ENCODE results near the gene SLC45A2. TPM values are rescaled to one million over a fixed set of nuclear protein-coding genes. Genes with fewer than 3 reads are reported as not detected.
"Not testable (repeated sequence)": the region's sequence is repeated elsewhere in the genome, so short reads cannot be mapped to it uniquely, and the experiment has no call there.

Gene SLC45A2, protein sequence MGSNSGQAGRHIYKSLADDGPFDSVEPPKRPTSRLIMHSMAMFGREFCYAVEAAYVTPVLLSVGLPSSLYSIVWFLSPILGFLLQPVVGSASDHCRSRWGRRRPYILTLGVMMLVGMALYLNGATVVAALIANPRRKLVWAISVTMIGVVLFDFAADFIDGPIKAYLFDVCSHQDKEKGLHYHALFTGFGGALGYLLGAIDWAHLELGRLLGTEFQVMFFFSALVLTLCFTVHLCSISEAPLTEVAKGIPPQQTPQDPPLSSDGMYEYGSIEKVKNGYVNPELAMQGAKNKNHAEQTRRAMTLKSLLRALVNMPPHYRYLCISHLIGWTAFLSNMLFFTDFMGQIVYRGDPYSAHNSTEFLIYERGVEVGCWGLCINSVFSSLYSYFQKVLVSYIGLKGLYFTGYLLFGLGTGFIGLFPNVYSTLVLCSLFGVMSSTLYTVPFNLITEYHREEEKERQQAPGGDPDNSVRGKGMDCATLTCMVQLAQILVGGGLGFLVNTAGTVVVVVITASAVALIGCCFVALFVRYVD
- not detected for total RNA-seq
- long read RNA-seq: 0 reads

DNA sequence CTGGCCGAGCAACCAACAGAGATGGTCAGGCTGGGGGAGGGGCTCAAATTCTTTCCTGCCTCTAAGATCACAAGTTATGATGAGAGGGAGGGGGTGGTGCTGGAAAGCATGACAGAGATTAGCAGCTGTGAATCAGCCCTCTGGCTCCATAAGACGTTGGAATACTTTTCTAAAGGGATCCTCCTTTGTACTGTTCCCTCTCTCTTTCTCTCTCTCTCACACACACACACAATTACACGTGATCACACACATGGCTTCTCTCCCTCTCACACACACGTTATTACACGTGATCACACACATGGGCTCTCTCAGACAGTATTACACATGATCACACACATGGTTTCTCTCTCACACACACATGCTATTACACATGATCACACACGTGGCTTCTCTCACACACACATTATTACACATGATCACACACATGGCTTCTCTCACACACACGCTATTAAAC lies at the start of gene SLC45A2:
Gene SLC45A2 (minus strand): TSS at position 23 of the 454 bp plus-strand sequence. CDS start 110 bp downstream, outside the sequence.
- Histone ChIP-seq H3K4me3 (no peak within 1 kb of the TSS), H3K4me1 (no peaks in the 10 kb centered on the region), H3K27ac (replicated peaks) (no peak within 1 kb of the TSS), H3K36me3 (peaks cover 28% of the 10 kb centered on the region), H3K9me3 (replicated peaks) (no peaks in the 10 kb centered on the region), H3K27me3 (ENCODE audit: low read depth) (no peaks in the 10 kb centered on the region)
- no peak for DNase-seq
- TF ChIP-seq, protein P1, sequence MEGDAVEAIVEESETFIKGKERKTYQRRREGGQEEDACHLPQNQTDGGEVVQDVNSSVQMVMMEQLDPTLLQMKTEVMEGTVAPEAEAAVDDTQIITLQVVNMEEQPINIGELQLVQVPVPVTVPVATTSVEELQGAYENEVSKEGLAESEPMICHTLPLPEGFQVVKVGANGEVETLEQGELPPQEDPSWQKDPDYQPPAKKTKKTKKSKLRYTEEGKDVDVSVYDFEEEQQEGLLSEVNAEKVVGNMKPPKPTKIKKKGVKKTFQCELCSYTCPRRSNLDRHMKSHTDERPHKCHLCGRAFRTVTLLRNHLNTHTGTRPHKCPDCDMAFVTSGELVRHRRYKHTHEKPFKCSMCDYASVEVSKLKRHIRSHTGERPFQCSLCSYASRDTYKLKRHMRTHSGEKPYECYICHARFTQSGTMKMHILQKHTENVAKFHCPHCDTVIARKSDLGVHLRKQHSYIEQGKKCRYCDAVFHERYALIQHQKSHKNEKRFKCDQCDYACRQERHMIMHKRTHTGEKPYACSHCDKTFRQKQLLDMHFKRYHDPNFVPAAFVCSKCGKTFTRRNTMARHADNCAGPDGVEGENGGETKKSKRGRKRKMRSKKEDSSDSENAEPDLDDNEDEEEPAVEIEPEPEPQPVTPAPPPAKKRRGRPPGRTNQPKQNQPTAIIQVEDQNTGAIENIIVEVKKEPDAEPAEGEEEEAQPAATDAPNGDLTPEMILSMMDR (IDR thresholded peaks at IDR 0.05; ENCODE audit: borderline replicate concordance): no peak
- intact Hi-C loops (cut with micrococcal nuclease): no loop called here

DNA sequence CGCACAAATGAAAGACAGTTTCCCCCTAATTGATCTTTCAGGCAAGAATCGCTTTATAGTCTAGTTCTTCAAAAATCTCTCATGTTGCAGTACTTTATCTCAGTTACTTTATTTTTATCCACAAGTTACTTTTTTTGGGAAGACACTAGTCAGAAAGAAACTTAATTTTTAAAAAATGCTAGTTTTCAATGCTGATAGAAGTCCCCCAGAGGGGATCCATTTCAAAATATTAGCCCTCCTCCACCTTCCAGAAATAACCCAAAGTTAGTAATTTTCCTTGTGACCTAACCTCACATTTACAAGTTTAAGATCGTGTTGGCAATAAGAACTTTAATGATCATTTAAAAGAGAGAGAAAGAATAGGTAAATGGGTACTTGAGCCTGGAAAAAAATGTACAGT lies 47.5 kb upstream of the SLC45A2 start:
- no peaks in the 10 kb centered on the region for H3K9me3 ChIP-seq (replicated peaks)
- DNase-seq: no peak
- H3K4me1 ChIP-seq: no peaks in the 10 kb centered on the region
- peaks cover 7% of the 10 kb centered on the region for H3K36me3 ChIP-seq
- TF ChIP-seq, protein P1 (IDR thresholded peaks at IDR 0.05; ENCODE audit: borderline replicate concordance): no peak
- intact Hi-C loops (cut with micrococcal nuclease): no loop called here
- no peak overlapping the region for H3K4me3 ChIP-seq
- no peaks in the 10 kb centered on the region for H3K27me3 ChIP-seq (ENCODE audit: low read depth)
- no peak overlapping the region for H3K27ac ChIP-seq (replicated peaks)

DNA sequence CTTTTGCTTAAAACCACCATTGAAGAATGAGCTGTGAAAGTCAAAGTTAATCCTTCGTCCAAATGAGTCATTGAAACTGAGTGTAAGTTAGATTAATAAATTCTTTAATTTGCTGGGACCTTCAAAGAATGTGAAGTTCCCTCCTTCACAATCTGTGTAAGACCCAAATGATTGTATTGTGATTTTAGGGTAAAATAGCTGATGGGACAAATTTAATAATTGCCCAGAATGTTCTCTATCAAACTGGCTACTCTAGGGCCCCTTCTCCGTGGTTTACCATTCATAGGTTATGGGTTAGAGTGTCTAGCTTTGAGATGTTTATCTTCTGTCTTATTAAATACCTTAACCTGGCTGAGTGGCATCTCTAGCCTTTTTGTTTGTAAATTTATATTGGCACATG lies 46.6 kb upstream of the SLC45A2 start:
- TF ChIP-seq, protein P1 (IDR thresholded peaks at IDR 0.05; ENCODE audit: borderline replicate concordance): no peak
- intact Hi-C loops (cut with micrococcal nuclease): no loop called here

DNA sequence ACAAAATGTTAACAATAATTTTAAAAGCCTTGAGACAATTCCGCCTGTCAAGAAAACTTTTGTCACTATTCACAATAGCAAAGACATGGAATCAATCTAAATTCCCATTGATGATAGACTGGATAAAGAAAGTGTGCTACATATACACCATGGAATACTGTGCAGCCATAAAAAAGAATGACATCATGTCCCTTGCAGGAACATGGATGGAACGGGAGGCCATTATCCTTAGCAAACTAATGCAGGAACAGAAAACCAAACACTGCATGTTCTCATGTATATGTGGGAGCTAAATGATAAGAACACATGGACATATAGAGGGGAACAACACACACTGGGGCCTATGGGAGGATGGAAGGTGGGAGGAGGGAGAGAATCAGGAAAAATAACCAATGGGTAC lies 46.1 kb upstream of the SLC45A2 start:
- H3K27me3 ChIP-seq (ENCODE audit: low read depth); H3K4me1 ChIP-seq; DNase-seq; H3K36me3 ChIP-seq; H3K9me3 ChIP-seq (replicated peaks); H3K4me3 ChIP-seq; H3K27ac ChIP-seq (replicated peaks); intact Hi-C loops (cut with micrococcal nuclease): not testable (repeated sequence)

More for the DNA sequence above, 46.6 kb upstream of the SLC45A2 start:
- no peaks in the 10 kb centered on the region for H3K9me3 ChIP-seq (replicated peaks)
- H3K4me3 ChIP-seq: no peak overlapping the region
- no peak for DNase-seq
- no peak overlapping the region for H3K27ac ChIP-seq (replicated peaks)
- H3K36me3 ChIP-seq: peaks cover 7% of the 10 kb centered on the region
- no peaks in the 10 kb centered on the region for H3K4me1 ChIP-seq
- H3K27me3 ChIP-seq (ENCODE audit: low read depth): no peaks in the 10 kb centered on the region

DNA sequence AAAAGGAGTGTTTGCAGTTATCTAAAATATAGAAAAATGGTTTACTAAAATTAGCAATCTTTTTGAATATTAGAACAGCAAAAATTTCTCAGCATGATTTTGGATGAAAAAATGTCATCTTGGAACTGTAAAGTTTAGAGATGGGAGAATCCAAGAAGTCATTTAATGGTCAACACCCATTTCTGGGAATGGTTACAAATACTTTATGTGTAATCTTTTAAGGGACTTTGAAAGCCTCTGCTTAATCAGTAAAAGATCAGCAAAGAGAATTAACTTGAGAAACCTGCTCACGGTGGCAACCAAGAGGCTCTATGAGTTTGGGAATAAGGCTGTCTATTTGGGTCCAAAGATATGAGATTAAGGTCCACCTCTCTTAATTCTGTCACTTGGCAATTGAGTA lies 45.6 kb upstream of the SLC45A2 start:
- Histone ChIP-seq H3K4me3 (no peak overlapping the region), H3K4me1 (no peaks in the 10 kb centered on the region), H3K27me3 (ENCODE audit: low read depth) (no peaks in the 10 kb centered on the region), H3K9me3 (replicated peaks) (no peaks in the 10 kb centered on the region), H3K36me3 (peaks cover 2% of the 10 kb centered on the region), H3K27ac (replicated peaks) (no peak overlapping the region)
- TF ChIP-seq, protein P1 (IDR thresholded peaks at IDR 0.05; ENCODE audit: borderline replicate concordance): no peak
- DNase-seq: no peak
- intact Hi-C loops (cut with micrococcal nuclease): no loop called here

DNA sequence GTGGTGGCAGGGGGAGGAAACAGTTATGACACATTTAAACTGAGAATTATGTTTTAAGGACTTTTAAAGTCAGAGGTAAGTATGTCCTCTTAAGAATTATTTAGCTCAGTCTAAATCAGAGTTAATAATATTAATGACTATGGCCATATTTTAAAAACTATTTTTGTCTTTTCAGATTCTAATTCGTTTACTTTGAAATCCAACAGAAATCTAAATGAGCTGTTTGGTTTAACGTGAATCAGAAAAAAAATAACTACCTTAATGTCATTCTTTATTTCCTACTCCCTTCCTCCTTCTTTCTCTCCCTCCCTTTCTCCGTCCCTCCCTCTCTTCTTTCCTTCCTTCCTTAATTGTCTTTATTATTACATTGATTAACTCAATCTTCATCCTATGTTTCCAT lies 43.9 kb upstream of the SLC45A2 start:
- TF ChIP-seq, protein P1 (IDR thresholded peaks at IDR 0.05; ENCODE audit: borderline replicate concordance): no peak
- Histone ChIP-seq H3K9me3 (replicated peaks) (no peaks in the 10 kb centered on the region), H3K4me1 (no peaks in the 10 kb centered on the region), H3K36me3 (no peaks in the 10 kb centered on the region), H3K27ac (replicated peaks) (no peak overlapping the region), H3K4me3 (no peak overlapping the region), H3K27me3 (ENCODE audit: low read depth) (no peaks in the 10 kb centered on the region)
- intact Hi-C loops (cut with micrococcal nuclease): no loop called here
- no peak for DNase-seq

Data from left ventricle myocardium inferior (tissue), 1 donor.